H1 (cell line): ENCODE results near the gene ZNF622. TPM values are rescaled to one million over a fixed set of nuclear protein-coding genes. Genes with fewer than 3 reads are reported as not detected.

Experiments used
- CTCF ChIA-PET: fragments of 300-600 bp; sonication (Branson Sonifier 250); formaldehyde crosslinking; loops from one replicate; lab custom pipeline; 2021; ENCODE audit not compliant: partially characterized antibody; lab: Charles Lee
- POLR2A ChIA-PET: fragments of 300-600 bp; sonication (Branson Sonifier 250); formaldehyde crosslinking; loops from one replicate; lab custom pipeline; 2021; ENCODE audit warnings: inconsistent platforms; ENCODE audit not compliant: partially characterized antibody; lab: Charles Lee
- DNase-seq, 2 experiments: peaks; one replicate each; pipeline versions ENCODE4 v3.0.0 to v3.0.0-alpha.2; 2010 to 2022; ENCODE audit warnings: low spot score in 2 of 2, low read depth in 1 of 2, mixed read lengths in 1 of 2
- FAIRE-seq: peaks from 2 replicates; lab custom pipeline; 2011; peaks lifted over from hg19 to GRCh38; lab: Jason Lieb, UNC
- H2AFZ ChIP-seq: 2 replicates; pipeline ENCODE4 v1.8.1; 2012; ENCODE audit warnings: low read length, inconsistent platforms
- H2AK5ac ChIP-seq: 2 replicates; pipeline ENCODE4 v1.6.1; 2013; ENCODE audit warnings: low read depth, low read length
- H2BK120ac ChIP-seq: replicated peaks from 2 replicates; pipeline ENCODE3; 2013; ENCODE audit warnings: low read depth, low read length, inconsistent platforms
- H2BK12ac ChIP-seq: 2 replicates; pipeline ENCODE4 v1.6.1; 2013; ENCODE audit warnings: low read depth, low read length
- H2BK15ac ChIP-seq: 2 replicates; pipeline ENCODE4 v1.6.1; 2013; ENCODE audit warnings: low read length
- H2BK20ac ChIP-seq: 2 replicates; pipeline ENCODE4 v1.6.1; 2013; ENCODE audit warnings: low read length
- H2BK5ac ChIP-seq: 2 replicates; pipeline ENCODE4 v1.6.1; 2013; ENCODE audit warnings: low read depth, low read length
- H3K14ac ChIP-seq: 2 replicates; pipeline ENCODE4 v1.6.1; 2013; ENCODE audit warnings: inconsistent platforms; ENCODE audit not compliant: insufficient read length
- H3K18ac ChIP-seq: 2 replicates; pipeline ENCODE4 v1.6.1; 2013; ENCODE audit warnings: low read length; ENCODE audit errors: extremely low read depth
- H3K23ac ChIP-seq: 2 replicates; pipeline ENCODE4 v1.6.1; 2013; ENCODE audit warnings: inconsistent platforms; ENCODE audit not compliant: insufficient read length
- H3K23me2 ChIP-seq: 2 replicates; pipeline ENCODE4 v1.6.1; 2013; ENCODE audit warnings: low read depth, low read length
- H3K27ac ChIP-seq: 2 replicates; pipeline ENCODE4 v1.6.1; 2011; ENCODE audit warnings: low read depth, low read length, inconsistent platforms
- H3K27me3 ChIP-seq, 4 experiments: replicated peaks in 1 of 4; 1 replicate in 1 of 4; 2 replicates in 3 of 4; pipeline versions ENCODE4 v1.6.1 to v1.8.1; 2011 to 2013; ENCODE audit warnings: low read length in 3 of 4, mild to moderate bottlenecking in 3 of 4, inconsistent platforms in 2 of 4, mixed read lengths in 2 of 4, moderate library complexity in 1 of 4; ENCODE audit not compliant: control insufficient read depth in 3 of 4, insufficient read depth in 3 of 4; ENCODE audit errors: extremely low read depth in 1 of 4
- H3K36me3 ChIP-seq, 4 experiments: 2 replicates each; pipeline versions ENCODE4 v1.6.1 to v1.8.1; 2011 to 2013; ENCODE audit warnings: mild to moderate bottlenecking in 4 of 4, low read length in 3 of 4, moderate library complexity in 2 of 4, control low read depth in 1 of 4, inconsistent platforms in 1 of 4; ENCODE audit not compliant: insufficient read depth in 4 of 4, control insufficient read depth in 2 of 4
- H3K4ac ChIP-seq: replicated peaks from 2 replicates; pipeline ENCODE3; 2013; ENCODE audit warnings: low read length, low read depth, mixed read lengths, inconsistent platforms; ENCODE audit not compliant: insufficient read length
- H3K4me1 ChIP-seq, 4 experiments: replicated peaks in 1 of 4; 1 replicate in 1 of 4; 2 replicates in 3 of 4; pipeline versions ENCODE4 v1.6.1 to v1.8.1; 2011 to 2013; ENCODE audit warnings: low read length in 3 of 4, inconsistent platforms in 2 of 4, mixed read lengths in 1 of 4; ENCODE audit not compliant: insufficient read depth in 4 of 4, control insufficient read depth in 3 of 4
- H3K4me2 ChIP-seq, 2 experiments: 2 replicates each; pipeline versions ENCODE4 v1.6.1 to v1.8.1; 2011 to 2013; ENCODE audit warnings: low read depth in 2 of 2, low read length in 2 of 2, control low read depth in 1 of 2, inconsistent platforms in 1 of 2, mild to moderate bottlenecking in 1 of 2; ENCODE audit not compliant: insufficient read depth in 1 of 2
- H3K4me3 ChIP-seq, 4 experiments: fragments of 200-600, 300-600 bp in 1 of 4; sonication (generic), shearing (Covaris generic), sonication (Bioruptor Twin) in 1 of 4; 2 replicates each; pipeline versions ENCODE4 v1.5.1 to v1.8.1; 2011 to 2016; ENCODE audit warnings: low read length in 4 of 4, low read depth in 3 of 4, control low read depth in 2 of 4, inconsistent platforms in 2 of 4, mild to moderate bottlenecking in 2 of 4, mixed read lengths in 1 of 4, moderate library complexity in 1 of 4; ENCODE audit not compliant: insufficient read depth in 2 of 4; ENCODE audit errors: extremely low read depth in 1 of 4
- H3K56ac ChIP-seq: replicated peaks from 2 replicates; pipeline ENCODE3; 2013; ENCODE audit warnings: low read depth, mild to moderate bottlenecking, mixed read lengths, low read length, inconsistent platforms; ENCODE audit not compliant: insufficient read length
- H3K79me1 ChIP-seq: 2 replicates; pipeline ENCODE4 v1.6.1; 2013; ENCODE audit warnings: low read depth, low read length, control low read depth
- H3K79me2 ChIP-seq, 2 experiments: 2 replicates each; pipeline versions ENCODE4 v1.6.1 to v1.8.1; 2012 to 2013; ENCODE audit warnings: low read length in 2 of 2, mild to moderate bottlenecking in 2 of 2, inconsistent platforms in 1 of 2; ENCODE audit not compliant: insufficient read depth in 2 of 2, control insufficient read depth in 1 of 2
- H3K9ac ChIP-seq, 4 experiments: replicated peaks in 1 of 4; 1 replicate in 1 of 4; 2 replicates in 3 of 4; pipeline versions ENCODE4 v1.6.1 to v1.8.1; 2011 to 2013; ENCODE audit warnings: low read depth in 3 of 4, low read length in 3 of 4, control low read depth in 2 of 4, mild to moderate bottlenecking in 2 of 4, moderate library complexity in 2 of 4, inconsistent platforms in 1 of 4; ENCODE audit errors: extremely low read depth in 1 of 4
- H3K9me3 ChIP-seq, 2 experiments: 2 replicates each; pipeline versions ENCODE4 v1.6.1 to v1.8.1; 2012 to 2013; ENCODE audit warnings: mild to moderate bottlenecking in 2 of 2, moderate library complexity in 2 of 2, control low read depth in 1 of 2, inconsistent platforms in 1 of 2, low read depth in 1 of 2, low read length in 1 of 2, mixed read lengths in 1 of 2; ENCODE audit not compliant: insufficient read depth in 2 of 2
- H4K20me1 ChIP-seq, 2 experiments: replicated peaks in 1 of 2; 2 replicates each; pipeline versions ENCODE3 to v1.8.1; 2011 to 2013; ENCODE audit warnings: inconsistent platforms in 2 of 2, low read length in 2 of 2, mild to moderate bottlenecking in 1 of 2; ENCODE audit not compliant: insufficient read depth in 2 of 2, control insufficient read depth in 1 of 2
- H4K5ac ChIP-seq: 2 replicates; pipeline ENCODE4 v1.6.1; 2013; ENCODE audit warnings: low read length, low read depth, mixed read lengths, inconsistent platforms; ENCODE audit not compliant: insufficient read length
- H4K8ac ChIP-seq: 2 replicates; pipeline ENCODE4 v1.8.0; 2013; ENCODE audit warnings: mild to moderate bottlenecking, moderate library complexity, low read length, inconsistent platforms; ENCODE audit not compliant: insufficient read depth; ENCODE audit errors: extremely low read depth
- H4K91ac ChIP-seq: replicated peaks from 2 replicates; pipeline ENCODE3; 2013; ENCODE audit warnings: low read length, mixed read lengths, inconsistent platforms; ENCODE audit not compliant: insufficient read length
- BCL11A ChIP-seq, 2 experiments: IDR thresholded peaks; one replicate each; pipeline ENCODE4 v1.6.1; 2011; ENCODE audit warnings: low read depth in 2 of 2, low read length in 2 of 2, mild to moderate bottlenecking in 2 of 2
- BRCA1 ChIP-seq: IDR thresholded peaks from 2 replicates; pipeline ENCODE4 v1.6.1; 2012; ENCODE audit warnings: low read depth, low read length, improper control_type of control experiment
- CBX8 ChIP-seq: fragments of 300-800, 300-1000 bp; sonication (generic); IDR thresholded peaks from 2 replicates; pipeline ENCODE4 v1.7.1; 2016; ENCODE audit warnings: low read depth, low read length, borderline replicate concordance
- CEBPB ChIP-seq: IDR thresholded peaks from 2 replicates; pipeline ENCODE4 v1.6.1; 2012; ENCODE audit warnings: low read depth, low read length
- EP300 ChIP-seq, 2 experiments: IDR thresholded peaks; 1 replicate in 1 of 2; 2 replicates in 1 of 2; pipeline ENCODE4 v1.6.1; 2011 to 2012; ENCODE audit warnings: low read depth in 2 of 2, low read length in 2 of 2, mild to moderate bottlenecking in 2 of 2, borderline replicate concordance in 1 of 2, inconsistent platforms in 1 of 2, moderate library complexity in 1 of 2
- FOSL1 ChIP-seq: IDR thresholded peaks from 2 replicates; pipeline ENCODE4 v1.6.1; 2011; ENCODE audit warnings: mild to moderate bottlenecking, low read depth, low read length, moderate library complexity; ENCODE audit not compliant: insufficient read depth
- GABPA ChIP-seq: IDR thresholded peaks from 2 replicates; pipeline ENCODE4 v1.6.1; 2011; ENCODE audit warnings: mild to moderate bottlenecking, low read length, moderate library complexity, borderline replicate concordance; ENCODE audit not compliant: insufficient read depth
- JUND ChIP-seq: IDR thresholded peaks from 2 replicates; pipeline ENCODE4 v1.6.1; 2011; ENCODE audit warnings: mild to moderate bottlenecking, improper control_type of control experiment, low read length
- SRF ChIP-seq: IDR thresholded peaks from 2 replicates; pipeline ENCODE4 v1.6.1; 2011; ENCODE audit warnings: mild to moderate bottlenecking, low read depth, low read length, moderate library complexity
- SUZ12 ChIP-seq: fragments of 200-600 bp; sonication (generic); IDR thresholded peaks from 2 replicates; pipeline ENCODE4 v1.6.1; 2012; ENCODE audit warnings: mild to moderate bottlenecking, inconsistent platforms, low read length, moderate library complexity, mixed read lengths
- TAF1 ChIP-seq: IDR thresholded peaks from 2 replicates; pipeline ENCODE4 v1.6.1; 2011; ENCODE audit warnings: mild to moderate bottlenecking, low read depth, low read length
- TAF7 ChIP-seq: optimal IDR thresholded peaks from 2 replicates; pipeline ENCODE3; 2011; ENCODE audit warnings: low read depth, mild to moderate bottlenecking, inconsistent platforms, low read length, moderate library complexity, borderline replicate concordance
- WGBS, 2 experiments: shearing (Covaris generic) in 1 of 2; methylation state at CpG; one replicate each; pipeline versions ENCODE4 v1.1.6 to v1.1.7; 2013 to 2015; ENCODE audit warnings: low lambda C conversion rate in 2 of 2, mixed read lengths in 2 of 2, inconsistent platforms in 1 of 2, low coverage in 1 of 2, missing lambda C conversion rate in 1 of 2; ENCODE audit not compliant: insufficient replicate concordance in 2 of 2, insufficient coverage in 1 of 2, insufficient read length in 1 of 2; ENCODE audit errors: extremely low coverage in 1 of 2, missing lambda C conversion rate in 1 of 2; 5-methylcytosine and 5-hydroxymethylcytosine counted together
- polyA plus RNA-seq, 7 experiments: library from polyadenylated mRNA; depleted of rRNA in 3 of 7; stranded (reverse) in 5 of 7; unstranded in 2 of 7; fragments of >200 nt in 5 of 7; fragments of 200-250 nt in 2 of 7; gene quantifications; 1 replicate in 5 of 7; 2 replicates in 1 of 7; 4 replicates in 1 of 7; pipeline versions ENCODE4 v1.2.1 to v1.2.3, GENCODE V29; 2011 to 2013; ENCODE audit warnings: missing spikeins in 2 of 7, mixed read lengths in 2 of 7
- total RNA-seq: library from RNA; stranded (reverse); fragmentation: NEBNext Ultra II Directional; extraction: Animal tissue kit (Norgen Biotek cat#: 25700); gene quantifications from 2 replicates; pipeline ENCODE4 v1.2.1, GENCODE V29; 2021
- TF ChIP-seq, protein P1 (sequence below): IDR thresholded peaks from 2 replicates; pipeline ENCODE4 v1.6.1; 2012; ENCODE audit warnings: inconsistent platforms

Gene ZNF622
- total and polyA plus RNA-seq, 2 of the 8 experiments (the other 6 are each of a cell fraction or from before 2014, with no cell fraction given), result 8.8 to 30.8 TPM

DNA sequence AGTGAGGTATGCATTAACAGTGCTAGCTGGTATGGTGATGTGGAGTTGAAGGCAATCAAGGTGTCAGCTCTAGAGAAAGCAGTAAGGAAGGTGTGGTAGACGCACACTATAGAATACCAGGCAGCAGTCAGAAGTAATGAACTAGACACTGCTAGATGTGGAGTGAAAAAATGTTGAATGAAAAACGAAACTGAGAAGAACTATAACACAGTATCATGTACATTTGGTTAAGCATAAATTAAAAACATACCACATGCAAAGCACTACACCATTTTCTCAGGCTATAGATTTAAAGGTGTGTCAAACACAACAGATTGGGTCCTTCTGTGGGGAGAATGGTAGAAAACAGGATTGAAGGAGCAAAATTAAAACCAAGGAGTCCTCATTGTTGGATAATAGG lies 15.4 kb downstream of the ZNF622 start:
- Histone ChIP-seq H4K91ac (no peak overlapping the region), H2AFZ (no peak overlapping the region), H3K36me3 (peaks cover 6 to 33% (median 28%) of the 10 kb centered on the region in 4 experiments), H4K8ac (no peak overlapping the region), H2BK120ac (no peak overlapping the region), H3K9ac (no peak overlapping the region), H3K79me2 (peaks cover 0 to 8% of the 10 kb centered on the region in 2 experiments; a peak in 2 of 4 replicates), H3K4me3 (no peak overlapping the region), H3K23me2 (no peaks in the 10 kb centered on the region), H2AK5ac (no peak overlapping the region), H3K27me3 (no peaks in the 10 kb centered on the region), H3K9me3 (no peaks in the 10 kb centered on the region), H3K56ac (no peak overlapping the region), H3K4ac (no peak overlapping the region), H4K5ac (no peak overlapping the region), H3K4me2 (no peak overlapping the region), H3K79me1 (peaks cover 2% of the 10 kb centered on the region; the same call in 1 of the 2 replicates), H3K23ac (no peak overlapping the region), H3K18ac (no peak overlapping the region), H2BK20ac (no peak overlapping the region), H2BK15ac (no peak overlapping the region), H2BK12ac (no peak overlapping the region), H4K20me1 (peaks cover 0 to 2% of the 10 kb centered on the region in 2 experiments), H3K27ac (no peak overlapping the region), H3K14ac (no peak overlapping the region), H2BK5ac (no peak overlapping the region), H3K4me1 (no peaks in the 10 kb centered on the region)
- 88% methylated on average over 2 of the region's 2 CpGs; no CpG with 5 or more reads in 1 of the 2 experiments for WGBS, 2 experiments
- FAIRE-seq (no peak), DNase-seq (no peak)
- ChIA-PET POLR2A (interaction anchor here (0.8 kb wide), 1 partner anchor 9 kb away, joined by 3 read pairs; no protein-coding TSS in a partner anchor), CTCF (interaction anchor here (0.7 to 11.0 kb wide), 3 partner anchors 103 to 434 kb away, joined by 3 to 125 read pairs (median 3); no protein-coding TSS in a partner anchor)
- TF ChIP-seq CBX8 (no peak), BCL11A (IDR thresholded peaks at IDR 0.05; ENCODE audit: low read depth in 2 of 2, low read length in 2 of 2) (no peak), CEBPB (no peak), TAF1 (no peak), SRF (no peak), SUZ12 (no peak), TAF7 (no peak), EP300 (IDR thresholded peaks at IDR 0.05; ENCODE audit: borderline replicate concordance in 1 of 2, low read depth in 2 of 2, low read length in 2 of 2) (no peak), JUND (no peak), BRCA1 (no peak), FOSL1 (no peak), GABPA (no peak)
- TF ChIP-seq, protein P1, sequence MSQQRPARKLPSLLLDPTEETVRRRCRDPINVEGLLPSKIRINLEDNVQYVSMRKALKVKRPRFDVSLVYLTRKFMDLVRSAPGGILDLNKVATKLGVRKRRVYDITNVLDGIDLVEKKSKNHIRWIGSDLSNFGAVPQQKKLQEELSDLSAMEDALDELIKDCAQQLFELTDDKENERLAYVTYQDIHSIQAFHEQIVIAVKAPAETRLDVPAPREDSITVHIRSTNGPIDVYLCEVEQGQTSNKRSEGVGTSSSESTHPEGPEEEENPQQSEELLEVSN, result no peak
